HL-60 (cell line): ENCODE results near the gene IRAK4.

Experiments
- DNase-seq, 2 experiments: peaks; one replicate each; pipeline ENCODE4 v3.0.0-alpha.2; 2010 to 2020; ENCODE audit warnings: low read depth in 1 of 2, low spot score in 1 of 2
- H3K27ac ChIP-seq: fragments of 250-450 bp; sonication (Bioruptor Pico); replicated peaks from 2 replicates; pipeline ENCODE4 v1.5.1; 2020; ENCODE audit warnings: mild to moderate bottlenecking, moderate library complexity
- H3K27me3 ChIP-seq: fragments of 250-450 bp; sonication (Bioruptor Pico); 2 replicates; pipeline ENCODE4 v1.5.1; 2021; ENCODE audit warnings: mild to moderate bottlenecking, moderate library complexity; ENCODE audit not compliant: insufficient read depth, poor library complexity, severe bottlenecking
- H3K4me3 ChIP-seq: replicated peaks from 2 replicates; pipeline ENCODE4 v1.5.1; 2011; ENCODE audit warnings: mild to moderate bottlenecking, control low read depth, low read length; ENCODE audit not compliant: insufficient read depth
- CTCF ChIP-seq: IDR thresholded peaks from one replicate; pipeline ENCODE4 v1.5.1; 2011; ENCODE audit warnings: low read length, control low read depth, inconsistent platforms; ENCODE audit not compliant: insufficient read depth
- GABPA ChIP-seq: IDR thresholded peaks from 2 replicates; pipeline ENCODE4 v1.6.1; 2012; ENCODE audit warnings: low read depth
- POLR2AphosphoS5 ChIP-seq: IDR thresholded peaks from 2 replicates; pipeline ENCODE4 v1.6.1; 2012; ENCODE audit warnings: low read depth
- REST ChIP-seq: IDR thresholded peaks from 2 replicates; pipeline ENCODE4 v1.6.1; 2012; ENCODE audit warnings: low read depth; ENCODE audit not compliant: insufficient replicate concordance
- SPI1 ChIP-seq: IDR thresholded peaks from 2 replicates; pipeline ENCODE4 v1.6.1; 2012; ENCODE audit warnings: low read depth, mild to moderate bottlenecking, borderline replicate concordance

IRAK4 gene

GRCh38 chr12:43766291-43766690 lies 7.5 kb downstream of the IRAK4 start:
- TF ChIP-seq SPI1 = no peak
- no peak for TF ChIP-seq REST
- no peak for TF ChIP-seq GABPA
- TF ChIP-seq POLR2AphosphoS5 = no peak
- TF ChIP-seq CTCF = no peak
- Histone ChIP-seq H3K27me3 (no peaks in the 10 kb centered on the region), H3K4me3 (no peak overlapping the region), H3K27ac (no peak overlapping the region)
- no peak for DNase-seq

GRCh38 chr12:43776498-43776897 lies 17.7 kb downstream of the IRAK4 start:
- no peaks in the 10 kb centered on the region for H3K27me3 ChIP-seq
- no peak overlapping the region for H3K4me3 ChIP-seq
- DNase-seq = peak in 1 of 2 experiments; percentile 11
- H3K27ac ChIP-seq = no peak overlapping the region
- no peak for TF ChIP-seq REST
- TF ChIP-seq CTCF = peak; percentile 20

GRCh38 chr12:43786899-43787693 lies 28.3 kb downstream of the IRAK4 start:
- TF ChIP-seq CTCF (no peak), SPI1 (no peak), GABPA (no peak), REST (no peak), POLR2AphosphoS5 (no peak)
- no peak overlapping the region for H3K27ac ChIP-seq
- no peaks in the 10 kb centered on the region for H3K27me3 ChIP-seq

More at GRCh38 chr12:43786899-43787693, 28.3 kb downstream of the IRAK4 start:
- no peak for DNase-seq
- no peak overlapping the region for H3K4me3 ChIP-seq
